H1 (cell line): Measurements from ENCODE around the gene SLC19A1. TPM values are rescaled to one million over a fixed set of nuclear protein-coding genes. Genes with fewer than 3 reads are reported as not detected.

ENCODE experiments used
- microRNA-seq, 2 experiments: library from miRNA; unstranded; fragments of <30 nt; microRNA quantifications; one replicate each; pipeline versions ENCODE4 to v1.2.0, GENCODE V29; 2016 to 2020; ENCODE audit warnings: borderline microRNAs expressed in 2 of 2, borderline number of aligned reads in 2 of 2, borderline replicate concordance in 1 of 2
- polyA plus RNA-seq, 7 experiments: library from polyadenylated mRNA; depleted of rRNA in 3 of 7; stranded (reverse) in 5 of 7; unstranded in 2 of 7; fragments of >200 nt in 5 of 7; fragments of 200-250 nt in 2 of 7; gene quantifications; 1 replicate in 5 of 7; 2 replicates in 1 of 7; 4 replicates in 1 of 7; pipeline versions ENCODE4 v1.2.1 to v1.2.3, GENCODE V29; 2011 to 2013; ENCODE audit warnings: missing spikeins in 2 of 7, mixed read lengths in 2 of 7
- small RNA-seq: library from polyadenylated mRNA; stranded (forward); fragments of <200 nt; extraction: miRNeasy Mini kit (QIAGEN cat#:217004); gene quantifications from one replicate; pipeline ENCODE3, GENCODE V24; 2013; ENCODE audit not compliant: insufficient read depth
- total RNA-seq: library from RNA; stranded (reverse); fragmentation: NEBNext Ultra II Directional; extraction: Animal tissue kit (Norgen Biotek cat#: 25700); gene quantifications from 2 replicates; pipeline ENCODE4 v1.2.1, GENCODE V29; 2021

Gene SLC19A1
- total and polyA plus RNA-seq, 2 of the 8 experiments (the other 6 are each of a cell fraction or from before 2014, with no cell fraction given), result 31.6 to 43.8 TPM

Small RNA genes within 50 kb of the gene (microRNA-seq; reads per million reads assigned to microRNA genes)
- 1.8 to 2.6 reads per million in 2 experiments for gene MIR6815

Small RNA genes within 50 kb of the gene (small RNA-seq; reads per million reads assigned to genes)
- gene MIR6815, result 1.2 reads per million

Other genes with a start within 250 kb of the SLC19A1 start
- 201 and 205 TPM in 2 replicates for gene COL18A1, start 137.3 kb downstream of the SLC19A1 start, total RNA-seq
- gene COL18A1, start 137.3 kb downstream of the SLC19A1 start, polyA plus RNA-seq (2011; rRNA removed), result 145 and 239 TPM in 2 replicates
- 6.3 TPM in 2 replicates for gene PCBP3, start 101.3 kb upstream of the SLC19A1 start, total RNA-seq
- 3.5 and 7.3 TPM in 2 replicates for gene PCBP3, start 101.3 kb upstream of the SLC19A1 start, polyA plus RNA-seq (2011; rRNA removed)